Stimulated activated effector memory CD8-positive, alpha-beta T cell treated with anti-CD3 and anti-CD28 coated beads, Interleukin-12 subunit alpha, Interleukin-12 subunit beta, amount 100 ng/mL, for 72 hours (primary cell): Measurements from ENCODE around the gene EGFL6.
A peak's percentile ranks its signal among the peaks of the same experiment; 100 is the strongest.
"Not testable (repeated sequence)": the region's sequence is repeated elsewhere in the genome, so short reads cannot be mapped to it uniquely, and the experiment has no call there.

Experiments used
- ATAC-seq: fragments of 150-1000 bp; cut with Tn5 transposase; 2 replicates; pipeline ENCODE4 v1.10.0; 2021
- DNase-seq, 2 donors: peaks; one replicate each; pipeline ENCODE4 v3.0.0; 2021 to 2022; ENCODE audit warnings: low spot score in 2 of 2
- H3K27ac Mint-ChIP-seq: one replicate; pipeline ENCODE4 v1.8.0; 2022; ENCODE audit warnings: mild to moderate bottlenecking, mixed read lengths
- H3K36me3 Mint-ChIP-seq: one replicate; pipeline ENCODE4 v1.8.0; 2022; ENCODE audit warnings: mild to moderate bottlenecking, mixed read lengths
- H3K4me1 Mint-ChIP-seq: one replicate; pipeline ENCODE4 v1.8.0; 2022; ENCODE audit warnings: mixed read lengths
- H3K4me3 Mint-ChIP-seq: one replicate; pipeline ENCODE4 v1.8.0; 2022; ENCODE audit warnings: mild to moderate bottlenecking, mixed read lengths
- H3K9me3 Mint-ChIP-seq: one replicate; pipeline ENCODE4 v1.8.0; 2022; ENCODE audit warnings: mixed read lengths

The EGFL6 gene

GRCh38 chrX:13627306-13627705 is 57.9 kb downstream of the EGFL6 start:
- no peaks in the 10 kb centered on the region for H3K36me3 Mint-ChIP-seq
- DNase-seq (no peak), ATAC-seq (no peak)
- H3K27ac Mint-ChIP-seq = no peak overlapping the region
- no peak overlapping the region for H3K4me3 Mint-ChIP-seq
- H3K4me1 Mint-ChIP-seq = no peaks in the 10 kb centered on the region
- no peaks in the 10 kb centered on the region for H3K9me3 Mint-ChIP-seq

GRCh38 chrX:13637224-13637623 is 67.8 kb downstream of the EGFL6 start:
- DNase-seq, ATAC-seq, H3K4me1 Mint-ChIP-seq, H3K9me3 Mint-ChIP-seq, H3K4me3 Mint-ChIP-seq, H3K27ac Mint-ChIP-seq, H3K36me3 Mint-ChIP-seq: not testable (repeated sequence)

DNA sequence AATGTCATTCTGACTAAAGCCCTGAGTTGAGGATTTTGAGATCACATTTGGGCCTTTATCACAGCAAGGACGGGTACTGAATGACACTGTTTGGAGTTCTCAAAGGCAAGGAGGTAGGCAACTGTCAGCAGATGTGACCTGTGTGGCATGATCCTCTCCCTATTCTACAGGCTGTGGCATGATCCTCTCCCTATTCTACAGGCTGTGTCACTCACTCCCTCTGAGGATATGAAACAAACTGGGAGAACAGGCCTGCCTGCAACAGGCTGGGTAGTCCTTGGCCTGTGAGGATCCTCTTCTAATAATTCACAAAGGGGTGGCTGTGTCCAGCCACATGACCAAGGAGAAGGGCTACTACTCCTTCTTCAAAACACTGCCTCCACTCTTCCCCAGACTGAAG is 68.6 kb downstream of the EGFL6 start:
- ATAC-seq = no peak
- Mint-ChIP-seq H3K9me3 (peaks cover 8% of the 10 kb centered on the region), H3K4me1 (no peaks in the 10 kb centered on the region), H3K36me3 (no peaks in the 10 kb centered on the region), H3K4me3 (no peak overlapping the region), H3K27ac (no peak overlapping the region)
- DNase-seq = no peak

DNA sequence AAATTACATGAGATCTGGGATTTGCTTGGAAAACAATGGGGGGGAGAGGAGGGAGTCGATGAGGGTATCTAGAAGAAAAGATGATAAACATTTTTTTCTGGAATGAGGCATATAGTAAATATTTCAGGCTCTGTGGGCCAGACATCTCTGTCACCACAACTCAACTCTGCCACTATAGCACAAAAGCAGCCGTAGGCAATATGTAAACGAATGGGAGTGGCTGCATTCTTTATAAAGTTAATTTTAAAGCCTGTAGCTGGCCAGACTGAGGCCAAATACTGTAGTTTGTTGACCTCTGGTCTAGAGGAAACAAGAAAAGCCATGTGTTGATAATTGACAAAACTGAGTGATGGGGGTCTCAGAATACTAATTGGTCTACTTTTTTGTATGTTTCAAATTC is 69.4 kb downstream of the EGFL6 start:
- H3K9me3 Mint-ChIP-seq = peaks cover 8% of the 10 kb centered on the region
- no peaks in the 10 kb centered on the region for H3K36me3 Mint-ChIP-seq
- H3K27ac Mint-ChIP-seq = no peak overlapping the region
- no peak for ATAC-seq
- no peaks in the 10 kb centered on the region for H3K4me1 Mint-ChIP-seq
- no peak overlapping the region for H3K4me3 Mint-ChIP-seq
- DNase-seq = no peak

DNA sequence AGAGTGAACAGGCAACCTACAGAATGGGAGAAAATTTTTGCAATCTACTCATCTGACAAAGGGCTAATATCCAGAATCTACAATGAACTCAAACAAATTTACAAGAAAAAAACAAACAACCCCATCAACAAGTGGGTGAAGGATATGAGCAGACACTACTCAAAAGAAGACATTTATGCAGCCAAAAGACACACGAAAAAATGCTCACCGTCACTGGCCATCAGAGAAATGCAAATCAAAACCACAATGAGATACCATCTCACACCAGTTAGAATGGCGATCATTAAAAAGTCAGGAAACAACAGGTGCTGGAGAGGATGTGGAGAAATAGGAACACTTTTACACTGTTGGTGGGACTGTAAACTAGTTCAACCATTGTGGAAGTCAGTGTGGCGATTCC is 72.3 kb downstream of the EGFL6 start:
- not testable (repeated sequence) for H3K36me3 Mint-ChIP-seq, ATAC-seq, H3K9me3 Mint-ChIP-seq, H3K4me1 Mint-ChIP-seq, DNase-seq, H3K27ac Mint-ChIP-seq, H3K4me3 Mint-ChIP-seq

- Mint-ChIP-seq H3K36me3 (peaks cover 6% of the 10 kb centered on the region), H3K9me3 (no peaks in the 10 kb centered on the region), H3K27ac (peak overlapping the region; percentile 44), H3K4me1 (peaks cover 23% of the 10 kb centered on the region), H3K4me3 (no peak overlapping the region)
- ATAC-seq = no peak
- no peak for DNase-seq
Observed at GRCh38 chrX:13645464-13646153, 76.2 kb downstream of the EGFL6 start.

- Mint-ChIP-seq H3K4me1 (peaks cover 23% of the 10 kb centered on the region), H3K36me3 (peaks cover 6% of the 10 kb centered on the region), H3K4me3 (no peak overlapping the region), H3K27ac (peak overlapping the region; percentile 44), H3K9me3 (no peaks in the 10 kb centered on the region)
- DNase-seq (no peak), ATAC-seq (no peak)
Observed at GRCh38 chrX:13646154-13646549, 76.8 kb downstream of the EGFL6 start.

GRCh38 chrX:13647709-13648212 is 78.4 kb downstream of the EGFL6 start:
- peak overlapping the region; percentile 90 for H3K27ac Mint-ChIP-seq
- H3K36me3 Mint-ChIP-seq = peaks cover 6% of the 10 kb centered on the region
- H3K9me3 Mint-ChIP-seq = no peaks in the 10 kb centered on the region
- DNase-seq = peak; percentile 48 to 82
- peaks cover 23% of the 10 kb centered on the region for H3K4me1 Mint-ChIP-seq
- H3K4me3 Mint-ChIP-seq = peak overlapping the region; percentile 35
- peak; percentile 98 for ATAC-seq

DNA sequence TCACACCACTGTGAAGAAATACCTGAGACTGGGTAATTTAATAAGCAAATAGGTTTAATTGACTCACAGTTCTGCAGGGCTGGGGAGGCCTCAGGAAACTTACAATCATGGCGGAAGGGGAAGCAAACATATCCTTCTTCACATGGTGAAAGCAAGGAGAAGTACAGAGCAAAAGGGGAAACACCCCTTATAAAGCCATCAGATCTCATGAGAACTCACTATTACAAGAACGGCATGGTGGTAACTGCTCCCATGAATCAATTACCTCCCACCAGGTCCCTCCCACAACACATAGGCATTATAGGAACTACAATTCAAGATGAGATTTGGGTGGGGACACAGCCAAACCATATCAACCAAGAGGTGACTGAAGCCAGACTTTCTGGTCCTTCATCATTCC is 78.9 kb downstream of the EGFL6 start:
- Mint-ChIP-seq H3K4me3 (peak overlapping the region; percentile 35), H3K4me1 (peaks cover 23% of the 10 kb centered on the region), H3K27ac (peak overlapping the region; percentile 90)
- H3K9me3 Mint-ChIP-seq, ATAC-seq, H3K36me3 Mint-ChIP-seq, DNase-seq: not testable (repeated sequence)

- DNase-seq = no peak
- peaks cover 27% of the 10 kb centered on the region for H3K4me1 Mint-ChIP-seq
Observed at GRCh38 chrX:13649838-13650237, 80.4 kb downstream of the EGFL6 start.

DNA sequence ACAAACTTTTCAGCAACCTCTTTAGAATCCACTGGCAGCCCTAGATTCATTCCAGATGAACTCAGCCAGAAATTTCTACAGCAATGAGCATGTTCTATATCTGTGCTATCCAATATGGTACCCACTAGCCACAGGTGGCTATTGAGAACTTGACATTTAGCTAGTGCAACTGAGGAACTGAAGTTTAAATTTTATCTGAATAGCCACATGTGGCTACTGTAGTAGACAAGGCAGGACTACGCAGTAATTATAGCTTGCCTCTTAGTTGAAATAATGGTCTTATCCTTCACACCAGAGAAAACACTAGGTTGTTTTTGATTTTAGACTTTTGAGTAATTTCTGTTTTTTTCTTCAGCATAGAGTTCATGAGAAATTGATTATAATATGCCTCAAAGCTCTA is 80.9 kb downstream of the EGFL6 start:
- H3K4me1 Mint-ChIP-seq = peaks cover 32% of the 10 kb centered on the region
- no peaks in the 10 kb centered on the region for H3K9me3 Mint-ChIP-seq
- H3K36me3 Mint-ChIP-seq = peaks cover 6% of the 10 kb centered on the region
- no peak for ATAC-seq
- no peak for DNase-seq
- no peak overlapping the region for H3K27ac Mint-ChIP-seq
- no peak overlapping the region for H3K4me3 Mint-ChIP-seq

More at GRCh38 chrX:13649838-13650237, 80.4 kb downstream of the EGFL6 start:
- Mint-ChIP-seq H3K9me3 (no peaks in the 10 kb centered on the region), H3K36me3 (peaks cover 6% of the 10 kb centered on the region), H3K27ac (no peak overlapping the region), H3K4me3 (no peak overlapping the region)
- ATAC-seq = no peak

DNA sequence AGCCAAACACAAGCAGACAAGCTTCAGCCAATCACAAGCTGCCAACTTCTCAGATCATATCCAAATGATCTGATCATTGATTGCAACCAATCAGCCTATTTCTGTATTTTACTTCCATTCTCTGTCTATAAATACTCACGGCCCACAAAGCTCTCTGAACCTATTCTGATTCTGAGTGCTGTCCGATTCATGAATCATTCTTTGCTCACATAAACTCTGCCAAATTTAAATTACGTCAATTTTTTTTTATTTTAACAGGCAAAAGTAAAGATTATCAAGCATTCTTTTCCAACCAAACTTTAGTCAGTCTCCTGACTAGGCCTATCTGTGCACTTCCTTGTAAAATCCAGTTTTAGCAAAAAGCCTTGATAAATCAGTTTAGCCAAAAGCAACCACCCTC is 81.7 kb downstream of the EGFL6 start:
- Mint-ChIP-seq H3K36me3 (peaks cover 6% of the 10 kb centered on the region), H3K4me3 (no peak overlapping the region), H3K4me1 (peaks cover 32% of the 10 kb centered on the region), H3K27ac (no peak overlapping the region), H3K9me3 (no peaks in the 10 kb centered on the region)
- no peak for DNase-seq
- ATAC-seq = no peak

DNA sequence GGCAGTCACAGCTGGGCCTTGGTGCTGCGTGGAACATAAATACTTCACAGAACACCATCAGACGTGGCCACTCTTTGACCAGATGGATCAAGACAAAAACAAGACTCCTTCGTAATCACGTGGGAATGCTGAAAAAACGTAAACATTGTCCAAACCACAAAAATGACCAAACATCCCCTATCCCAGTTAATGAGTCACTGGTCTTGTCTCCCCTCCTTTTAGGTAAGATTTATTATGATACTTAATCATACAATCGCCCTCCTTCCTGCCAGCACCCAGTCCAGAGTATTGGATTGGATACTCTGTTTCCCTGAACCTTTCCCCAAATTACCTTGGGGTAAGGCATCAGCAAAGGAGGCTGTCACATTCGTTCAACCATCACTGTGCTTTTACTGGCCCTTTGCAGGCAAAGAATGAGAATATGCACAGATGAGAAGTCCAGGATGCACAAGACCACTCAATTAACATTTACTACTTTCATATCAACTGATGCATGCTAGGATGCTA is 82.9 kb downstream of the EGFL6 start:
- Mint-ChIP-seq H3K9me3 (no peaks in the 10 kb centered on the region), H3K4me3 (peak overlapping the region; percentile 77), H3K4me1 (peaks cover 21% of the 10 kb centered on the region), H3K36me3 (peaks cover 6% of the 10 kb centered on the region), H3K27ac (peak overlapping the region; percentile 84)
- DNase-seq (no peak), ATAC-seq (no peak)

GRCh38 chrX:13652850-13653693 is 83.7 kb downstream of the EGFL6 start, which contains the start of gene TCEANC:
Gene TCEANC (plus strand): TSS chrX:13653141. CDS start chrX:13662509, 9,368 bp downstream.
- no peaks in the 10 kb centered on the region for H3K36me3 Mint-ChIP-seq
- H3K4me3 Mint-ChIP-seq = peak within 1 kb of the TSS; percentile 77
- ATAC-seq = peak; percentile 98
- H3K4me1 Mint-ChIP-seq = peaks cover 15% of the 10 kb centered on the region
- H3K9me3 Mint-ChIP-seq = no peaks in the 10 kb centered on the region
- DNase-seq = peak; percentile 73 to 93
- H3K27ac Mint-ChIP-seq = peak within 1 kb of the TSS; percentile 84

DNA sequence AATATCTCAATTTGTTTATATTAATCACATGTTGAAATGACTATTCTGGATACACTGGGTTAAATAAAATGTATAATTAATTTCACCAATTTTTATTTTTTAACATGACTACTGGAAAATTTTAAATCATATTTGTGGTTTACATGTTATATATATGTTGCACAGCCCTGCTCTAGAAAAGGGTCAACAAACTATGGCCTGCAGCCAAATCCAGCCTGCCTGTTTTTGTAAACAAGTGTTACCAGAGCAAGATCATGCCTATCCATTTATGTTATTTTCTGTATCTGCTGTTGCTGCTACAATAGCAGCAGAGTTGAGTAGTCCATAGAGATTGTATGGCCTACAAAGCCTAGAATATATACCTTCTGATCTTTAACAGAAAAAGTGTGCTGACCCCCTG is 84.7 kb downstream of the EGFL6 start:
- Mint-ChIP-seq H3K4me3 (peak overlapping the region; percentile 77), H3K27ac (peak overlapping the region; percentile 84)

More for the DNA sequence above, 84.7 kb downstream of the EGFL6 start:
- Mint-ChIP-seq H3K4me1 (peaks cover 21% of the 10 kb centered on the region), H3K36me3 (no peaks in the 10 kb centered on the region), H3K9me3 (no peaks in the 10 kb centered on the region)
- DNase-seq = no peak
- no peak for ATAC-seq
